Spleen (tissue), 11 donors: ENCODE measurements around the gene TREH. TPM values are rescaled to one million over a fixed set of nuclear protein-coding genes. Genes with fewer than 3 reads are reported as not detected.
A peak's percentile ranks its signal among the peaks of the same experiment; 100 is the strongest.

ENCODE experiments used
- DNase-seq: peaks from one replicate; pipeline ENCODE4 v3.0.0-alpha.2; 2020
- H3K27ac ChIP-seq, 8 donors: fragments of 200-600 bp; sonication (generic) in 7 of 8; 1 replicate in 4 of 8; 2 replicates in 4 of 8; pipeline versions ENCODE4 v1.5.0 to v1.8.0; 2016 to 2021; ENCODE audit warnings: inconsistent platforms in 4 of 8, mild to moderate bottlenecking in 4 of 8, moderate library complexity in 1 of 8
- H3K27me3 ChIP-seq, 7 donors: fragments of 200-600 bp; sonication (generic) in 6 of 7; replicated peaks in 1 of 7; 1 replicate in 4 of 7; 2 replicates in 3 of 7; pipeline versions ENCODE4 v1.5.0 to v1.8.0; 2016 to 2021; ENCODE audit warnings: inconsistent platforms in 3 of 7, mild to moderate bottlenecking in 1 of 7
- H3K36me3 ChIP-seq, 6 donors: fragments of 200-600 bp; sonication (generic) in 5 of 6; 1 replicate in 4 of 6; 2 replicates in 2 of 6; pipeline versions ENCODE4 v1.5.0 to v1.8.0; 2016 to 2021; ENCODE audit warnings: inconsistent platforms in 2 of 6
- H3K4me1 ChIP-seq, 6 donors: fragments of 200-600 bp; sonication (generic) in 5 of 6; 1 replicate in 3 of 6; 2 replicates in 3 of 6; pipeline versions ENCODE4 v1.5.0 to v1.8.0; 2016 to 2021; ENCODE audit warnings: inconsistent platforms in 3 of 6
- H3K4me3 ChIP-seq, 8 donors: fragments of 200-600 bp; sonication (generic) in 7 of 8; 1 replicate in 4 of 8; 2 replicates in 4 of 8; pipeline versions ENCODE4 v1.5.0 to v1.8.0; 2016 to 2021; ENCODE audit warnings: inconsistent platforms in 4 of 8, mild to moderate bottlenecking in 4 of 8, moderate library complexity in 2 of 8
- H3K9me3 ChIP-seq, 8 donors: fragments of 200-600 bp; sonication (generic) in 7 of 8; 1 replicate in 4 of 8; 2 replicates in 4 of 8; pipeline versions ENCODE4 v1.5.0 to v1.8.0; 2016 to 2021; ENCODE audit warnings: inconsistent platforms in 4 of 8
- CTCF ChIP-seq, 11 experiments: fragments of 200-600 bp in 7 of 11; fragments of 450-650 bp in 4 of 11; sonication (generic) in 4 of 11; IDR thresholded peaks in 8 of 11; conservative IDR thresholded peaks in 3 of 11; 1 replicate in 7 of 11; 2 replicates in 4 of 11; pipeline versions ENCODE4 v1.4.0 to v1.8.0; 2016 to 2021; ENCODE audit warnings: antibody characterized with exemption in 11 of 11, inconsistent platforms in 4 of 11, mild to moderate bottlenecking in 1 of 11
- POLR2A ChIP-seq, 3 donors: fragments of 450-650 bp; IDR thresholded peaks; one replicate each; pipeline ENCODE4 v1.5.1; 2017; ENCODE audit warnings: antibody characterized with exemption in 3 of 3, mild to moderate bottlenecking in 1 of 3
- POLR2AphosphoS5 ChIP-seq, 3 donors: sonication (generic); formaldehyde crosslinking; IDR thresholded peaks; one replicate each; pipeline ENCODE4 v1.5.1; 2017; ENCODE audit warnings: antibody characterized with exemption in 3 of 3
- WGBS, 5 donors: extraction: QIAGEN DNeasy Blood & Tissue Kit in 3 of 5; methylation state at CpG; one replicate each; pipeline versions ENCODE4 v1.1.5 to v1.1.7; 2013 to 2018; 5-methylcytosine and 5-hydroxymethylcytosine counted together
- intact Hi-C: fragments of 100-400 bp; cut with DNase I; formaldehyde crosslinking; loops from one replicate; pipeline ENCODE4 v1.15.0; 2023; ENCODE audit warnings: low total_unique reads
- polyA plus RNA-seq, 3 donors: library from polyadenylated mRNA; stranded (reverse); fragments of 200-250 nt; gene quantifications; one replicate each; pipeline ENCODE4 v1.2.1, GENCODE V29; 2013
- total RNA-seq, 7 donors: library from RNA; depleted of rRNA in 3 of 7; stranded (reverse); fragments of >200 nt in 3 of 7; fragmentation: NEBNext Ultra II Directional in 4 of 7; extraction: Animal tissue kit (Norgen Biotek cat#: 25700) in 4 of 7; gene quantifications; one replicate each; pipeline versions ENCODE4 v1.1.0 to v1.2.1, GENCODE V29; 2016 to 2021
- donor health status: healthy with polysubstance abuse.
- donor health status: DM: no; HTN: no; CAD: no; lungs with moderate emphysema.
- donor health status: DM: no; HTN: no; CAD: no.
- donor health status: Bipolar disorder and iron deficiency.
- donor health status: healthy.
- donor health status: DM: no; HTN: no; CAD: no.
- donor health status: DM: yes; HTN: yes; CAD: no.

TREH gene
- total and polyA plus RNA-seq, 10 donors = 0.33 to 2.3 (median 2.0) TPM; not detected in 7

GRCh38 chr11:118690553-118691304, 11.3 kb upstream of the TREH start:
- intact Hi-C loops = loop anchor here (2.0 to 10.0 kb wide), 2 partner anchors 94 to 266 kb away; partner anchors contain the start of gene UPK2
- Histone ChIP-seq H3K4me1 (peaks cover 8 to 58% (median 37%) of the 10 kb centered on the region in 6 donors), H3K9me3 (no peaks in the 10 kb centered on the region), H3K4me3 (peak overlapping the region in 2 of 8 donors; percentile 34 to 59), H3K27me3 (peaks cover 0 to 18% (median 0%) of the 10 kb centered on the region in 7 donors), H3K27ac (peak overlapping the region in 6 of 8 donors; percentile 56 to 83 (median 68)), H3K36me3 (no peaks in the 10 kb centered on the region)
- no peak for DNase-seq
- WGBS, 5 donors = 76 to 93% (median 80%) methylated on average over 10 to 15 of the region's 15 CpGs
- no peak for TF ChIP-seq CTCF (IDR thresholded peaks at IDR 0.05 in 8 of 11, conservative IDR thresholded peaks at IDR 0.05 in 3 of 11)
- no peak for TF ChIP-seq POLR2AphosphoS5 (IDR thresholded peaks at IDR 0.05)
- no peak for TF ChIP-seq POLR2A (IDR thresholded peaks at IDR 0.05)

- peak; percentile 96 for DNase-seq
- no peaks in the 10 kb centered on the region for H3K36me3 ChIP-seq
- H3K27ac ChIP-seq = peak overlapping the region in 7 of 8 donors; percentile 34 to 83 (median 65)
- H3K4me1 ChIP-seq = peaks cover 8 to 51% (median 35%) of the 10 kb centered on the region in 6 donors
- H3K4me3 ChIP-seq = peak overlapping the region in 6 of 8 donors; percentile 30 to 59 (median 34)
- intact Hi-C loops = loop anchor here (2.0 to 10.0 kb wide), 3 partner anchors 95 to 267 kb away; partner anchors contain the start of gene UPK2
- TF ChIP-seq POLR2AphosphoS5 (IDR thresholded peaks at IDR 0.05) = peak; percentile 57 to 80 (median 73)
- peak; percentile 65 to 97 (median 90) for TF ChIP-seq CTCF (IDR thresholded peaks at IDR 0.05 in 8 of 11, conservative IDR thresholded peaks at IDR 0.05 in 3 of 11)
- TF ChIP-seq POLR2A (IDR thresholded peaks at IDR 0.05) = no peak
- peaks cover 0 to 18% (median 0%) of the 10 kb centered on the region in 7 donors for H3K27me3 ChIP-seq
- H3K9me3 ChIP-seq = no peaks in the 10 kb centered on the region
- 6 to 17% (median 7%) methylated on average over 13 to 30 of the region's 30 CpGs for WGBS, 5 donors
Observed at GRCh38 chr11:118689852-118690552, 10.6 kb upstream of the TREH start.

- Histone ChIP-seq H3K4me3 (peak overlapping the region in 3 of 8 donors; percentile 34 to 59 (median 39)), H3K36me3 (no peaks in the 10 kb centered on the region), H3K27ac (peak overlapping the region in 6 of 8 donors; percentile 34 to 83 (median 66)), H3K4me1 (peaks cover 8 to 46% (median 35%) of the 10 kb centered on the region in 6 donors), H3K9me3 (no peaks in the 10 kb centered on the region), H3K27me3 (peaks cover 0 to 18% (median 0%) of the 10 kb centered on the region in 7 donors)
- no peak for TF ChIP-seq CTCF (IDR thresholded peaks at IDR 0.05 in 8 of 11, conservative IDR thresholded peaks at IDR 0.05 in 3 of 11)
- no peak for TF ChIP-seq POLR2AphosphoS5 (IDR thresholded peaks at IDR 0.05)
- TF ChIP-seq POLR2A (IDR thresholded peaks at IDR 0.05) = no peak
- 12 to 25% (median 14%) methylated on average over 7 to 9 of the region's 9 CpGs for WGBS, 5 donors
- no peak for DNase-seq
- intact Hi-C loops = loop anchor here (5.0 kb wide), 1 partner anchor 253 kb away; no protein-coding TSS in a partner anchor
Observed at GRCh38 chr11:118689503-118689851, 10.0 kb upstream of the TREH start.
